ENCODE data around the gene EIF3C.
"Not testable (repeated sequence)": the region's sequence is repeated elsewhere in the genome, so short reads cannot be mapped to it uniquely, and the experiment has no call there.

EIF3C gene

GRCh38 chr16:28722852-28723650 is 11.8 kb downstream of the EIF3C start:
- H3K4me3 ChIP-seq (ENCODE audit: low read length in 2 of 2); H3K14ac ChIP-seq (ENCODE audit: low read length); H3K27me3 ChIP-seq (ENCODE audit: control insufficient read depth in 3 of 3, insufficient read depth in 3 of 3, low read depth in 1 of 3, low read length in 3 of 3); H4K8ac ChIP-seq (ENCODE audit: low read depth, low read length); DNase-seq (ENCODE audit: low spot score); H2BK12ac ChIP-seq (ENCODE audit: low read length); H3K9me3 ChIP-seq (replicated peaks in 1 of 2; ENCODE audit: control insufficient read depth in 2 of 2, insufficient read depth in 1 of 2, low read depth in 1 of 2, low read length in 2 of 2); H3K4ac ChIP-seq (ENCODE audit: low read length); H2AFZ ChIP-seq (ENCODE audit: low read length); H2BK120ac ChIP-seq (ENCODE audit: low read depth, low read length); H3K79me1 ChIP-seq (ENCODE audit: low read depth, low read length); H2AK5ac ChIP-seq (ENCODE audit: low read depth, low read length); H3K27ac ChIP-seq (replicated peaks; ENCODE audit: low read length); H2BK15ac ChIP-seq (ENCODE audit: low read length); H3K4me2 ChIP-seq (ENCODE audit: insufficient read depth, low read length, poor library complexity, severe bottlenecking); H3K18ac ChIP-seq (ENCODE audit: low read length); H4K91ac ChIP-seq (ENCODE audit: low read depth, low read length, poor library complexity); H3K9ac ChIP-seq (ENCODE audit: low read depth, low read length, poor library complexity); H2BK5ac ChIP-seq (ENCODE audit: low read length); H3K23ac ChIP-seq (ENCODE audit: low read depth, low read length, poor library complexity); H3K4me1 ChIP-seq (ENCODE audit: control insufficient read depth in 2 of 2, insufficient read depth in 1 of 2, low read depth in 1 of 2, low read length in 2 of 2); H3K36me3 ChIP-seq (replicated peaks in 1 of 2; ENCODE audit: control insufficient read depth in 2 of 2, insufficient read depth in 2 of 2, low read length in 2 of 2): not testable (repeated sequence)
- WGBS, 2 donors (ENCODE audit: extremely low coverage in 2 of 2, insufficient read length in 2 of 2, insufficient replicate concordance in 1 of 2): no CpG with 5 or more reads among the region's 15 CpGs

- not testable (repeated sequence) for H3K4me1 ChIP-seq (ENCODE audit: control insufficient read depth in 2 of 2, insufficient read depth in 1 of 2, low read depth in 1 of 2, low read length in 2 of 2); H2AFZ ChIP-seq (ENCODE audit: low read length); H2BK5ac ChIP-seq (ENCODE audit: low read length); H3K4me3 ChIP-seq (ENCODE audit: low read length in 2 of 2); H2BK15ac ChIP-seq (ENCODE audit: low read length); H4K8ac ChIP-seq (ENCODE audit: low read depth, low read length); H3K23ac ChIP-seq (ENCODE audit: low read depth, low read length, poor library complexity); H3K4ac ChIP-seq (ENCODE audit: low read length); DNase-seq (ENCODE audit: low spot score); H2BK12ac ChIP-seq (ENCODE audit: low read length); H3K36me3 ChIP-seq (replicated peaks in 1 of 2; ENCODE audit: control insufficient read depth in 2 of 2, insufficient read depth in 2 of 2, low read length in 2 of 2); H3K27me3 ChIP-seq (ENCODE audit: control insufficient read depth in 3 of 3, insufficient read depth in 3 of 3, low read depth in 1 of 3, low read length in 3 of 3); H2AK5ac ChIP-seq (ENCODE audit: low read depth, low read length); H2BK120ac ChIP-seq (ENCODE audit: low read depth, low read length); H3K4me2 ChIP-seq (ENCODE audit: insufficient read depth, low read length, poor library complexity, severe bottlenecking); H3K18ac ChIP-seq (ENCODE audit: low read length); H3K79me1 ChIP-seq (ENCODE audit: low read depth, low read length); H3K27ac ChIP-seq (replicated peaks; ENCODE audit: low read length); H3K14ac ChIP-seq (ENCODE audit: low read length); H3K9ac ChIP-seq (ENCODE audit: low read depth, low read length, poor library complexity); H3K9me3 ChIP-seq (replicated peaks in 1 of 2; ENCODE audit: control insufficient read depth in 2 of 2, insufficient read depth in 1 of 2, low read depth in 1 of 2, low read length in 2 of 2); H4K91ac ChIP-seq (ENCODE audit: low read depth, low read length, poor library complexity)
- WGBS, 2 donors (ENCODE audit: extremely low coverage in 2 of 2, insufficient read length in 2 of 2, insufficient replicate concordance in 1 of 2): no CpG with 5 or more reads among the region's 5 CpGs
These were observed 20.0 kb downstream of the EIF3C start for GRCh38 chr16:28731253-28731652.

GRCh38 chr16:28732455-28733124 is 21.3 kb downstream of the EIF3C start:
- H2BK15ac ChIP-seq (ENCODE audit: low read length); H3K4me2 ChIP-seq (ENCODE audit: insufficient read depth, low read length, poor library complexity, severe bottlenecking); H4K91ac ChIP-seq (ENCODE audit: low read depth, low read length, poor library complexity); H3K4me3 ChIP-seq (ENCODE audit: low read length in 2 of 2); H2BK12ac ChIP-seq (ENCODE audit: low read length); H3K9me3 ChIP-seq (replicated peaks in 1 of 2; ENCODE audit: control insufficient read depth in 2 of 2, insufficient read depth in 1 of 2, low read depth in 1 of 2, low read length in 2 of 2); H3K4me1 ChIP-seq (ENCODE audit: control insufficient read depth in 2 of 2, insufficient read depth in 1 of 2, low read depth in 1 of 2, low read length in 2 of 2); H3K36me3 ChIP-seq (replicated peaks in 1 of 2; ENCODE audit: control insufficient read depth in 2 of 2, insufficient read depth in 2 of 2, low read length in 2 of 2); H3K79me1 ChIP-seq (ENCODE audit: low read depth, low read length); H2BK120ac ChIP-seq (ENCODE audit: low read depth, low read length); H2AFZ ChIP-seq (ENCODE audit: low read length); H2BK5ac ChIP-seq (ENCODE audit: low read length); H3K27me3 ChIP-seq (ENCODE audit: control insufficient read depth in 3 of 3, insufficient read depth in 3 of 3, low read depth in 1 of 3, low read length in 3 of 3); H3K9ac ChIP-seq (ENCODE audit: low read depth, low read length, poor library complexity); H3K27ac ChIP-seq (replicated peaks; ENCODE audit: low read length); H4K8ac ChIP-seq (ENCODE audit: low read depth, low read length); H3K18ac ChIP-seq (ENCODE audit: low read length); H3K23ac ChIP-seq (ENCODE audit: low read depth, low read length, poor library complexity); H3K14ac ChIP-seq (ENCODE audit: low read length); H2AK5ac ChIP-seq (ENCODE audit: low read depth, low read length); H3K4ac ChIP-seq (ENCODE audit: low read length); DNase-seq (ENCODE audit: low spot score): not testable (repeated sequence)
- WGBS, 2 donors (ENCODE audit: extremely low coverage in 2 of 2, insufficient read length in 2 of 2, insufficient replicate concordance in 1 of 2): no CpG with 5 or more reads among the region's 9 CpGs

- H3K9ac ChIP-seq (ENCODE audit: low read depth, low read length, poor library complexity): not testable (repeated sequence)
These were observed 28.5 kb downstream of the EIF3C start for GRCh38 chr16:28739787-28740186.

More at GRCh38 chr16:28739787-28740186, 28.5 kb downstream of the EIF3C start:
- DNase-seq (ENCODE audit: low spot score); H2AK5ac ChIP-seq (ENCODE audit: low read depth, low read length); H3K27me3 ChIP-seq (ENCODE audit: control insufficient read depth in 3 of 3, insufficient read depth in 3 of 3, low read depth in 1 of 3, low read length in 3 of 3); H3K18ac ChIP-seq (ENCODE audit: low read length); H3K4me2 ChIP-seq (ENCODE audit: insufficient read depth, low read length, poor library complexity, severe bottlenecking); H2BK5ac ChIP-seq (ENCODE audit: low read length); H3K14ac ChIP-seq (ENCODE audit: low read length); H3K9me3 ChIP-seq (replicated peaks in 1 of 2; ENCODE audit: control insufficient read depth in 2 of 2, insufficient read depth in 1 of 2, low read depth in 1 of 2, low read length in 2 of 2); H3K79me1 ChIP-seq (ENCODE audit: low read depth, low read length); H2BK12ac ChIP-seq (ENCODE audit: low read length); H3K4ac ChIP-seq (ENCODE audit: low read length); H3K4me3 ChIP-seq (ENCODE audit: low read length in 2 of 2); H3K36me3 ChIP-seq (replicated peaks in 1 of 2; ENCODE audit: control insufficient read depth in 2 of 2, insufficient read depth in 2 of 2, low read length in 2 of 2); H3K23ac ChIP-seq (ENCODE audit: low read depth, low read length, poor library complexity); H4K8ac ChIP-seq (ENCODE audit: low read depth, low read length); H3K4me1 ChIP-seq (ENCODE audit: control insufficient read depth in 2 of 2, insufficient read depth in 1 of 2, low read depth in 1 of 2, low read length in 2 of 2); H4K91ac ChIP-seq (ENCODE audit: low read depth, low read length, poor library complexity); H3K27ac ChIP-seq (replicated peaks; ENCODE audit: low read length); H2BK120ac ChIP-seq (ENCODE audit: low read depth, low read length); H2BK15ac ChIP-seq (ENCODE audit: low read length); H2AFZ ChIP-seq (ENCODE audit: low read length): not testable (repeated sequence)
- WGBS, 2 donors (ENCODE audit: extremely low coverage in 2 of 2, insufficient read length in 2 of 2, insufficient replicate concordance in 1 of 2): no CpG with 5 or more reads among the region's 9 CpGs
